MM.1S (cell line): Measurements from ENCODE around the gene USP12.

ENCODE experiments used
- CTCF ChIP-seq: fragments of 300-600 bp; sonication (generic); IDR thresholded peaks from 2 replicates; pipeline ENCODE4 v1.5.1; 2016; ENCODE audit warnings: antibody characterized with exemption, low read length, mixed read lengths
- EZH2 ChIP-seq: fragments of 300-600 bp; sonication (generic); optimal IDR thresholded peaks from 2 replicates; pipeline ENCODE3; 2017; ENCODE audit warnings: low read depth, mild to moderate bottlenecking, antibody characterized with exemption, low read length, mixed read lengths
- EZH2phosphoT487 ChIP-seq: fragments of 300-600 bp; sonication (generic); IDR thresholded peaks from 2 replicates; pipeline ENCODE4 v1.6.1; 2018; ENCODE audit warnings: antibody characterized with exemption, low read length

- no peak for TF ChIP-seq CTCF
- TF ChIP-seq EZH2: no peak
- no peak for TF ChIP-seq EZH2phosphoT487
Observed at GRCh38 chr13:27140060-27140459, 31.6 kb downstream of the USP12 start.
